K562 (cell line): ENCODE measurements around the gene EDEM1.

Source experiments
- BCL6 ChIP-seq: fragments of 250-450 bp; sonication (Bioruptor Pico); IDR thresholded peaks from 2 replicates; pipeline ENCODE4 v1.4.0; 2020
- CREB1 ChIP-seq, 2 experiments: sonication (generic) in 1 of 2; formaldehyde crosslinking in 1 of 2; IDR thresholded peaks; 2 replicates each; pipeline versions ENCODE4 v1.6.1 to v1.8.0; 2012 to 2022; ENCODE audit warnings: inconsistent platforms in 1 of 2, mild to moderate bottlenecking in 1 of 2, missing genetic modification reagents in 1 of 2, moderate library complexity in 1 of 2
- NONO ChIP-seq, 2 experiments: fragments of 200-400 bp in 1 of 2; fragments of 450-650 bp in 1 of 2; formaldehyde crosslinking in 1 of 2; IDR thresholded peaks; 2 replicates each; pipeline ENCODE4 v1.6.1; 2017; ENCODE audit warnings: low read depth in 2 of 2, mild to moderate bottlenecking in 2 of 2, moderate library complexity in 2 of 2, low read length in 1 of 2

DNA sequence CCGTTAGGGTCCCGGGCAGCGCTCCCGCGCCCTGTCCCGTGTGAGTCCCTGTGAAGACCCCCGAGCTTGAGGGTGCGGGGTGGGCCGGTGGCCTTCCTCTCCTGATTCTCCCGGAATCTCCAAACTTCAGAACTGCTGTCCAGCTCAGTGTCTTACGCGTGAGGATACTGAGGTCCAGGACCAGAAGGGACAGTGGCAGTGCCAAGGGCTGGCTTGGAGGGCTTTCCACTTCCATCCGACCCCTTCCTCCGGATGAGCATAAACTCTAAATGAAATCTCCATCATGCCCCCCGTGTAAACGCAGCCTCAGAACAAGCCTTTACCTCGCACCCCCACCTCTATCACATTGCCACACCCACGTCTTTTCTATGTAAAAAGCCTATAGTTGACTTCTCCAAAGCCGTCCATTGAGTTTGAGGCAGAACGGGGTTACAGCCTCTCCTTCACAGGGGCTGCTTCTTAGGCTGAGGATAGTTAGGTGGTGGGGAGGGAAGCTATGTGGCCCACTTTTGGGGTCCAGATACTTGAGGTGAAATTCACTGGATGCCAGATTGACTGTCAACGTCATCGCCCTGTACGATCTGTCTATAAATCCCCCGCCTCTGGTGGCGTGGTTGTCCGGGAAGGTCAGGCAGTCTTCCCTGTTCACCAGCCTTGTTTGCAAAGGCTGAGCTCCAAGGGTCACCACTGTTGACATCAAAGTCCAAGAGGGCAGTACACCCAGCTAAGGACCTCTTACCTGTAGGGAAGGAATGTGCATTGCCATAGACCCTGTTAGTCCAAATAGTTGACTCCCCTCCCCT lies 1.1 kb downstream of the EDEM1 start:
- no peak for TF ChIP-seq BCL6 (CRISPR knock-in tag)
- TF ChIP-seq NONO (IDR thresholded peaks at IDR 0.05; ENCODE audit: low read depth in 2 of 2, low read length in 1 of 2), result no peak
- no peak; the same call in none of the 2 replicates for TF ChIP-seq CREB1 (IDR thresholded peaks at IDR 0.05)
- TF ChIP-seq CREB1 (CRISPR knock-in tag; IDR thresholded peaks at IDR 0.05), result peak; percentile 49; the same call in 1 of the 2 replicates
